ENCODE data around the gene JAGN1. TPM values are rescaled to one million over a fixed set of nuclear protein-coding genes. Genes with fewer than 3 reads are reported as not detected.

JAGN1 gene
- 31.5 and 40.1 TPM in 2 replicates for total RNA-seq

GRCh38 chr3:9890249-9891071 lies at the start of gene JAGN1:
Gene JAGN1 (plus strand): TSS chr3:9890610. CDS start chr3:9890723, 113 bp downstream.

GRCh38 chr3:9843715-9844438 lies 46.5 kb upstream of the JAGN1 start, which contains the start of gene RPUSD3:
Gene RPUSD3 (minus strand): TSS chr3:9844008. CDS start chr3:9843990, 18 bp downstream.

GRCh38 chr3:9879830-9880549 lies 10.4 kb upstream of the JAGN1 start, which contains the start of gene CIDEC:
Gene CIDEC (minus strand): TSS chr3:9880253. CDS start chr3:9878486, 1,767 bp downstream.

GRCh38 chr3:9902372-9903237 lies 12.2 kb downstream of the JAGN1 start, which contains the start of gene IL17RE:
Gene IL17RE (plus strand): TSS chr3:9902848. CDS start chr3:9902933, 85 bp downstream.

GRCh38 chr3:9916734-9917680 lies 26.6 kb downstream of the JAGN1 start, which contains the start of gene IL17RC:
Gene IL17RC (plus strand): TSS chr3:9917098. CDS start chr3:9917316, 218 bp downstream.

GRCh38 chr3:9933561-9934234 lies 43.3 kb downstream of the JAGN1 start, which contains the start of gene CRELD1:
Gene CRELD1 (plus strand): TSS chr3:9933834. CDS start chr3:9934439, 605 bp downstream.

Other genes starting within 250 kb of the JAGN1 start
- 40.6 and 49.8 TPM in 2 replicates for gene MTMR14, start 241.1 kb upstream of the JAGN1 start, total RNA-seq
- not detected in 2 replicates for gene CPNE9, start 186.8 kb upstream of the JAGN1 start, total RNA-seq
- 17.4 and 19.8 TPM in 2 replicates for gene BRPF1, start 158.9 kb upstream of the JAGN1 start, total RNA-seq
- 15.9 and 19.8 TPM in 2 replicates for gene OGG1, start 140.7 kb upstream of the JAGN1 start, total RNA-seq
- 66.6 and 86.2 TPM in 2 replicates for gene CAMK1, start 120.7 kb upstream of the JAGN1 start, total RNA-seq
- gene TADA3, start 98.1 kb upstream of the JAGN1 start, total RNA-seq, result 71.8 and 81.4 TPM in 2 replicates
- 196 and 267 TPM in 2 replicates for gene ARPC4, start 97.5 kb upstream of the JAGN1 start, total RNA-seq
- 15.2 and 28.2 TPM in 2 replicates for gene TTLL3, start 80.3 kb upstream of the JAGN1 start, total RNA-seq
- 32.5 and 36.2 TPM in 2 replicates for gene RPUSD3, start 46.6 kb upstream of the JAGN1 start, total RNA-seq
- 0.12 TPM in 1 of 2 replicates, not detected in the other for gene CIDEC, start 10.4 kb upstream of the JAGN1 start, total RNA-seq
- 0.62 and 2.0 TPM in 2 replicates for gene IL17RE, start 12.2 kb downstream of the JAGN1 start, total RNA-seq
- gene IL17RC, start 26.5 kb downstream of the JAGN1 start, total RNA-seq, result 43.3 and 43.7 TPM in 2 replicates
- gene CRELD1, start 43.2 kb downstream of the JAGN1 start, total RNA-seq, result 20.6 and 69.7 TPM in 2 replicates
- 1.3 and 2.1 TPM in 2 replicates for gene PRRT3, start 61.8 kb downstream of the JAGN1 start, total RNA-seq
- gene EMC3, start 96.2 kb downstream of the JAGN1 start, total RNA-seq, result 46.3 and 46.7 TPM in 2 replicates
- 9.6 and 43.9 TPM in 2 replicates for gene FANCD2, start 135.8 kb downstream of the JAGN1 start, total RNA-seq
- not detected in 2 replicates for gene FANCD2OS, start 217.6 kb downstream of the JAGN1 start, total RNA-seq
- gene BRK1, start 225.1 kb downstream of the JAGN1 start, total RNA-seq, result 83.0 and 109 TPM in 2 replicates